IPS-18c (cell line): Measurements from ENCODE around the gene TMUB1.

ENCODE experiments used
- H3K4me3 ChIP-seq: 2 replicates; pipeline ENCODE4 v1.7.0; 2013; ENCODE audit warnings: low read depth, mild to moderate bottlenecking, low read length, moderate library complexity; ENCODE audit not compliant: insufficient read depth
- H3K9me3 ChIP-seq: one replicate; pipeline ENCODE4 v1.6.1; 2013; ENCODE audit warnings: mild to moderate bottlenecking, low read length, moderate library complexity; ENCODE audit not compliant: control insufficient read depth, insufficient read depth

Gene TMUB1

GRCh38 chr7:151110941-151111645 lies 27.8 kb upstream of the TMUB1 start:
- H3K4me3 ChIP-seq, result no peak overlapping the region
- no peaks in the 10 kb centered on the region for H3K9me3 ChIP-seq

GRCh38 chr7:151110236-151110940 lies 27.1 kb upstream of the TMUB1 start:
- no peak overlapping the region for H3K4me3 ChIP-seq
- H3K9me3 ChIP-seq, result no peaks in the 10 kb centered on the region

GRCh38 chr7:151109094-151110048 lies 26.1 kb upstream of the TMUB1 start:
- H3K9me3 ChIP-seq, result no peaks in the 10 kb centered on the region
- no peak overlapping the region for H3K4me3 ChIP-seq

- Histone ChIP-seq H3K4me3 (no peak overlapping the region), H3K9me3 (no peaks in the 10 kb centered on the region)
These were observed 24.6 kb upstream of the TMUB1 start for GRCh38 chr7:151107882-151108281.

GRCh38 chr7:151104411-151105235 lies 21.3 kb upstream of the TMUB1 start:
- no peak overlapping the region for H3K4me3 ChIP-seq
- H3K9me3 ChIP-seq, result no peaks in the 10 kb centered on the region

GRCh38 chr7:151103973-151104372 lies 20.7 kb upstream of the TMUB1 start:
- no peaks in the 10 kb centered on the region for H3K9me3 ChIP-seq
- no peak overlapping the region for H3K4me3 ChIP-seq

GRCh38 chr7:151102991-151103390 lies 19.7 kb upstream of the TMUB1 start:
- Histone ChIP-seq H3K9me3 (no peaks in the 10 kb centered on the region), H3K4me3 (no peak overlapping the region)

GRCh38 chr7:151101621-151102396 lies 18.5 kb upstream of the TMUB1 start:
- Histone ChIP-seq H3K4me3 (no peak overlapping the region), H3K9me3 (no peaks in the 10 kb centered on the region)

GRCh38 chr7:151100921-151101320 lies 17.6 kb upstream of the TMUB1 start:
- no peaks in the 10 kb centered on the region for H3K9me3 ChIP-seq
- no peak overlapping the region for H3K4me3 ChIP-seq

- no peaks in the 10 kb centered on the region for H3K9me3 ChIP-seq
- no peak overlapping the region for H3K4me3 ChIP-seq
These were observed 16.4 kb upstream of the TMUB1 start for GRCh38 chr7:151099486-151100211.

- no peak overlapping the region for H3K4me3 ChIP-seq
- H3K9me3 ChIP-seq, result no peaks in the 10 kb centered on the region
These were observed 12.7 kb upstream of the TMUB1 start for GRCh38 chr7:151095828-151096475.

GRCh38 chr7:151095123-151095797 lies 12.0 kb upstream of the TMUB1 start:
- no peak overlapping the region for H3K4me3 ChIP-seq
- H3K9me3 ChIP-seq, result no peaks in the 10 kb centered on the region

- no peak overlapping the region for H3K4me3 ChIP-seq
- H3K9me3 ChIP-seq, result no peaks in the 10 kb centered on the region
These were observed 11.4 kb upstream of the TMUB1 start for GRCh38 chr7:151094675-151095074.

GRCh38 chr7:151093748-151094147 lies 10.5 kb upstream of the TMUB1 start:
- no peaks in the 10 kb centered on the region for H3K9me3 ChIP-seq
- H3K4me3 ChIP-seq, result no peak overlapping the region

GRCh38 chr7:151091988-151092387 lies 8.7 kb upstream of the TMUB1 start:
- Histone ChIP-seq H3K4me3 (no peak overlapping the region), H3K9me3 (no peaks in the 10 kb centered on the region)
